Measurements from ENCODE around the gene C5. TPM values are rescaled to one million over a fixed set of nuclear protein-coding genes. Genes with fewer than 3 reads are reported as not detected.

C5 gene
- total RNA-seq, 1 experiment from 2014 or later: 0.74 TPM

- Mint-ChIP-seq H3K27ac (no peak overlapping the region), H3K9me3 (no peaks in the 10 kb centered on the region), H3K36me3 (ENCODE audit: insufficient read depth in 1 of 3, low read depth in 3 of 3) (no peaks in the 10 kb centered on the region), H3K27me3 (ENCODE audit: low read depth) (no peaks in the 10 kb centered on the region), H3K4me1 (peaks cover 4 to 5% of the 10 kb centered on the region in 2 experiments; a peak in 2 of 4 replicates), H3K4me3 (no peak overlapping the region)
- Histone ChIP-seq H3T11ph (ENCODE audit: low read length) (no peak overlapping the region), H3K18ac (ENCODE audit: insufficient read length, low read depth, low read length) (no peak overlapping the region), H2BK120ac (ENCODE audit: low read depth, low read length, poor library complexity, severe bottlenecking) (no peak overlapping the region), H2BK12ac (ENCODE audit: insufficient read length, low read depth, low read length) (no peak overlapping the region), H3K9ac (ENCODE audit: extremely low read depth, insufficient read length, low read length) (no peak overlapping the region), H4K91ac (ENCODE audit: insufficient read length, low read depth, low read length) (no peak overlapping the region), H3K14ac (ENCODE audit: insufficient read depth, low read length) (no peak overlapping the region), H3K27ac (ENCODE audit: insufficient read length, low read depth, low read length) (no peak overlapping the region), H3K79me1 (ENCODE audit: insufficient read depth, low read depth, low read length, poor library complexity, severe bottlenecking) (no peaks in the 10 kb centered on the region), H2BK20ac (ENCODE audit: low read depth, low read length, poor library complexity, severe bottlenecking) (no peak overlapping the region), H3K4me2 (ENCODE audit: insufficient read depth, insufficient read length, low read length) (no peak overlapping the region), H4K5ac (ENCODE audit: insufficient read length, low read depth, low read length) (no peak overlapping the region), H3K4me1 (ENCODE audit: insufficient read depth, low read length) (no peaks in the 10 kb centered on the region), H3K23me2 (ENCODE audit: insufficient read length, low read depth, low read length, poor library complexity, severe bottlenecking) (no peaks in the 10 kb centered on the region), H3K9me3 (ENCODE audit: control insufficient read depth, low read depth, low read length) (no peaks in the 10 kb centered on the region), H3K23ac (ENCODE audit: insufficient read length, low read depth, low read length) (no peak overlapping the region), H3K27me3 (ENCODE audit: insufficient read depth, low read length) (no peaks in the 10 kb centered on the region), H3K79me2 (ENCODE audit: insufficient read depth, low read length) (no peaks in the 10 kb centered on the region), H3K4ac (ENCODE audit: low read depth, low read length) (no peak overlapping the region), H2BK15ac (ENCODE audit: low read depth, low read length) (no peak overlapping the region), H2AFZ (ENCODE audit: low read length) (no peak overlapping the region), H4K8ac (replicated peaks; ENCODE audit: insufficient read length, low read depth, low read length) (no peak overlapping the region), H2BK5ac (ENCODE audit: insufficient read length, low read length) (no peak overlapping the region), H2AK5ac (ENCODE audit: insufficient read length, low read length) (no peak overlapping the region), H4K20me1 (ENCODE audit: control insufficient read depth, insufficient read depth, insufficient read length) (no peaks in the 10 kb centered on the region), H3K56ac (ENCODE audit: insufficient read length, low read depth, low read length) (no peak overlapping the region)
- TF ChIP-seq CTCF (conservative IDR thresholded peaks at IDR 0.05): no peak
- no CpG with 5 or more reads among the region's 2 CpGs for WGBS (ENCODE audit: extremely low coverage, insufficient read length, low lambda C conversion rate)
- no peak for DNase-seq
Observed at GRCh38 chr9:120998111-120998510, 52.0 kb downstream of the C5 start.

Measured in H9 (cell line).